K562 (cell line): Measurements from ENCODE around the gene GOLGA8B. TPM values are rescaled to one million over a fixed set of nuclear protein-coding genes. Genes with fewer than 3 reads are reported as not detected.
A peak's percentile ranks its signal among the peaks of the same experiment; 100 is the strongest.

Experiments used
- CREM ChIP-seq: IDR thresholded peaks from 2 replicates; pipeline ENCODE4 v1.6.1; 2014; ENCODE audit warnings: antibody characterized with exemption, low read depth
- ETS2 ChIP-seq: IDR thresholded peaks from 2 replicates; pipeline ENCODE4 v1.6.1; 2016; ENCODE audit warnings: borderline replicate concordance, missing genetic modification characterization, mild to moderate bottlenecking, moderate library complexity, missing compliant biosample characterization; ENCODE audit not compliant: poor library complexity, severe bottlenecking
- FUS ChIP-seq: fragments of 200-400 bp; formaldehyde crosslinking; optimal IDR thresholded peaks from 2 replicates; pipeline ENCODE3; 2017; ENCODE audit warnings: low read depth, low read length
- MEIS2 ChIP-seq: fragments of 450-650 bp; IDR thresholded peaks from 2 replicates; pipeline ENCODE4 v1.6.1; 2014; ENCODE audit warnings: mild to moderate bottlenecking; ENCODE audit not compliant: partially characterized antibody
- MTA1 ChIP-seq: fragments of 450-650 bp; IDR thresholded peaks from 2 replicates; pipeline ENCODE4 v1.6.1; 2017; ENCODE audit warnings: borderline replicate concordance
- PBX2 ChIP-seq, 2 experiments: IDR thresholded peaks in 1 of 2; conservative IDR thresholded peaks in 1 of 2; 2 replicates each; pipeline ENCODE4 v1.6.1; 2016; ENCODE audit warnings: low read depth in 2 of 2, mild to moderate bottlenecking in 1 of 2, missing compliant biosample characterization in 1 of 2, missing genetic modification characterization in 1 of 2, moderate library complexity in 1 of 2
- XRCC5 ChIP-seq: fragments of 200-400 bp; formaldehyde crosslinking; IDR thresholded peaks from 2 replicates; pipeline ENCODE4 v1.6.1; 2017; ENCODE audit warnings: low read depth, mild to moderate bottlenecking, low read length
- polyA plus RNA-seq, 8 experiments: library from polyadenylated mRNA; depleted of rRNA in 4 of 8; stranded (reverse) in 5 of 8; unstranded in 3 of 8; fragments of >200 nt; fragmentation: Nextera tagmentation in 2 of 8; fragmentation: Illumina TruSeq in 1 of 8; extraction: Ambion mirVana in 2 of 8; extraction: Trizol in 1 of 8; gene quantifications; 2 replicates each; pipeline versions ENCODE4 v1.2.1 to v1.2.3, GENCODE V29; 2011 to 2014; ENCODE audit warnings: inconsistent platforms in 1 of 8, missing spikeins in 1 of 8
- total RNA-seq, 7 experiments: library from RNA; depleted of rRNA in 6 of 7; stranded (reverse); fragments of >200 nt in 6 of 7; fragmentation: Illumina TruSeq in 2 of 7; extraction: Trizol in 2 of 7; gene quantifications; 2 replicates each; pipeline versions ENCODE4 v1.2.1 to v1.2.3, GENCODE V29; 2011 to 2021; ENCODE audit warnings: low replicate concordance in 1 of 7
- TF ChIP-seq, protein P1 (sequence below): fragments of 200-600 bp; sonication (generic); IDR thresholded peaks from one replicate; pipeline ENCODE4 v1.6.1; 2012; ENCODE audit warnings: mild to moderate bottlenecking, low read depth, low read length, inconsistent platforms

The GOLGA8B gene
- total and polyA plus RNA-seq, 9 of the 15 experiments (the other 6 are each of a cell fraction or from before 2014, with no cell fraction given): 7.9 to 236 (median 54.1) TPM

- TF ChIP-seq, protein P1, sequence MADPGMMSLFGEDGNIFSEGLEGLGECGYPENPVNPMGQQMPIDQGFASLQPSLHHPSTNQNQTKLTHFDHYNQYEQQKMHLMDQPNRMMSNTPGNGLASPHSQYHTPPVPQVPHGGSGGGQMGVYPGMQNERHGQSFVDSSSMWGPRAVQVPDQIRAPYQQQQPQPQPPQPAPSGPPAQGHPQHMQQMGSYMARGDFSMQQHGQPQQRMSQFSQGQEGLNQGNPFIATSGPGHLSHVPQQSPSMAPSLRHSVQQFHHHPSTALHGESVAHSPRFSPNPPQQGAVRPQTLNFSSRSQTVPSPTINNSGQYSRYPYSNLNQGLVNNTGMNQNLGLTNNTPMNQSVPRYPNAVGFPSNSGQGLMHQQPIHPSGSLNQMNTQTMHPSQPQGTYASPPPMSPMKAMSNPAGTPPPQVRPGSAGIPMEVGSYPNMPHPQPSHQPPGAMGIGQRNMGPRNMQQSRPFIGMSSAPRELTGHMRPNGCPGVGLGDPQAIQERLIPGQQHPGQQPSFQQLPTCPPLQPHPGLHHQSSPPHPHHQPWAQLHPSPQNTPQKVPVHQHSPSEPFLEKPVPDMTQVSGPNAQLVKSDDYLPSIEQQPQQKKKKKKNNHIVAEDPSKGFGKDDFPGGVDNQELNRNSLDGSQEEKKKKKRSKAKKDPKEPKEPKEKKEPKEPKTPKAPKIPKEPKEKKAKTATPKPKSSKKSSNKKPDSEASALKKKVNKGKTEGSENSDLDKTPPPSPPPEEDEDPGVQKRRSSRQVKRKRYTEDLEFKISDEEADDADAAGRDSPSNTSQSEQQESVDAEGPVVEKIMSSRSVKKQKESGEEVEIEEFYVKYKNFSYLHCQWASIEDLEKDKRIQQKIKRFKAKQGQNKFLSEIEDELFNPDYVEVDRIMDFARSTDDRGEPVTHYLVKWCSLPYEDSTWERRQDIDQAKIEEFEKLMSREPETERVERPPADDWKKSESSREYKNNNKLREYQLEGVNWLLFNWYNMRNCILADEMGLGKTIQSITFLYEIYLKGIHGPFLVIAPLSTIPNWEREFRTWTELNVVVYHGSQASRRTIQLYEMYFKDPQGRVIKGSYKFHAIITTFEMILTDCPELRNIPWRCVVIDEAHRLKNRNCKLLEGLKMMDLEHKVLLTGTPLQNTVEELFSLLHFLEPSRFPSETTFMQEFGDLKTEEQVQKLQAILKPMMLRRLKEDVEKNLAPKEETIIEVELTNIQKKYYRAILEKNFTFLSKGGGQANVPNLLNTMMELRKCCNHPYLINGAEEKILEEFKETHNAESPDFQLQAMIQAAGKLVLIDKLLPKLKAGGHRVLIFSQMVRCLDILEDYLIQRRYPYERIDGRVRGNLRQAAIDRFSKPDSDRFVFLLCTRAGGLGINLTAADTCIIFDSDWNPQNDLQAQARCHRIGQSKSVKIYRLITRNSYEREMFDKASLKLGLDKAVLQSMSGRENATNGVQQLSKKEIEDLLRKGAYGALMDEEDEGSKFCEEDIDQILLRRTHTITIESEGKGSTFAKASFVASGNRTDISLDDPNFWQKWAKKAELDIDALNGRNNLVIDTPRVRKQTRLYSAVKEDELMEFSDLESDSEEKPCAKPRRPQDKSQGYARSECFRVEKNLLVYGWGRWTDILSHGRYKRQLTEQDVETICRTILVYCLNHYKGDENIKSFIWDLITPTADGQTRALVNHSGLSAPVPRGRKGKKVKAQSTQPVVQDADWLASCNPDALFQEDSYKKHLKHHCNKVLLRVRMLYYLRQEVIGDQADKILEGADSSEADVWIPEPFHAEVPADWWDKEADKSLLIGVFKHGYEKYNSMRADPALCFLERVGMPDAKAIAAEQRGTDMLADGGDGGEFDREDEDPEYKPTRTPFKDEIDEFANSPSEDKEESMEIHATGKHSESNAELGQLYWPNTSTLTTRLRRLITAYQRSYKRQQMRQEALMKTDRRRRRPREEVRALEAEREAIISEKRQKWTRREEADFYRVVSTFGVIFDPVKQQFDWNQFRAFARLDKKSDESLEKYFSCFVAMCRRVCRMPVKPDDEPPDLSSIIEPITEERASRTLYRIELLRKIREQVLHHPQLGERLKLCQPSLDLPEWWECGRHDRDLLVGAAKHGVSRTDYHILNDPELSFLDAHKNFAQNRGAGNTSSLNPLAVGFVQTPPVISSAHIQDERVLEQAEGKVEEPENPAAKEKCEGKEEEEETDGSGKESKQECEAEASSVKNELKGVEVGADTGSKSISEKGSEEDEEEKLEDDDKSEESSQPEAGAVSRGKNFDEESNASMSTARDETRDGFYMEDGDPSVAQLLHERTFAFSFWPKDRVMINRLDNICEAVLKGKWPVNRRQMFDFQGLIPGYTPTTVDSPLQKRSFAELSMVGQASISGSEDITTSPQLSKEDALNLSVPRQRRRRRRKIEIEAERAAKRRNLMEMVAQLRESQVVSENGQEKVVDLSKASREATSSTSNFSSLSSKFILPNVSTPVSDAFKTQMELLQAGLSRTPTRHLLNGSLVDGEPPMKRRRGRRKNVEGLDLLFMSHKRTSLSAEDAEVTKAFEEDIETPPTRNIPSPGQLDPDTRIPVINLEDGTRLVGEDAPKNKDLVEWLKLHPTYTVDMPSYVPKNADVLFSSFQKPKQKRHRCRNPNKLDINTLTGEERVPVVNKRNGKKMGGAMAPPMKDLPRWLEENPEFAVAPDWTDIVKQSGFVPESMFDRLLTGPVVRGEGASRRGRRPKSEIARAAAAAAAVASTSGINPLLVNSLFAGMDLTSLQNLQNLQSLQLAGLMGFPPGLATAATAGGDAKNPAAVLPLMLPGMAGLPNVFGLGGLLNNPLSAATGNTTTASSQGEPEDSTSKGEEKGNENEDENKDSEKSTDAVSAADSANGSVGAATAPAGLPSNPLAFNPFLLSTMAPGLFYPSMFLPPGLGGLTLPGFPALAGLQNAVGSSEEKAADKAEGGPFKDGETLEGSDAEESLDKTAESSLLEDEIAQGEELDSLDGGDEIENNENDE: no peak
- TF ChIP-seq FUS (no peak), XRCC5 (no peak), PBX2 (CRISPR knock-in tag; IDR thresholded peaks at IDR 0.05; ENCODE audit: low read depth) (no peak), PBX2 (tag; conservative IDR thresholded peaks at IDR 0.05; ENCODE audit: low read depth) (peak; percentile 20; the same call in 1 of the 2 replicates), MTA1 (no peak), MEIS2 (peak; percentile 76), ETS2 (tag) (no peak), CREM (no peak)
Observed at GRCh38 chr15:34613997-34614396, 30.5 kb upstream of the GOLGA8B start (continued).
